Fibroblast of lung (primary cell): ENCODE measurements around the gene DHRS4L2.
"Not testable (repeated sequence)": the region's sequence is repeated elsewhere in the genome, so short reads cannot be mapped to it uniquely, and the experiment has no call there.

ENCODE experiments used
- EZH2 ChIP-seq: IDR thresholded peaks from 2 replicates; pipeline ENCODE4 v1.5.1; 2012; ENCODE audit warnings: low read length, control low read depth, mild to moderate bottlenecking; ENCODE audit errors: missing control alignments
- TF ChIP-seq, protein P1 (sequence below), 2 donors: IDR thresholded peaks in 1 of 2; conservative IDR thresholded peaks in 1 of 2; 1 replicate in 1 of 2; 2 replicates in 1 of 2; pipeline ENCODE4 v1.5.1; 2011 to 2012; ENCODE audit warnings: low read length in 2 of 2, control low read depth in 1 of 2, inconsistent platforms in 1 of 2, low read depth in 1 of 2, mild to moderate bottlenecking in 1 of 2

DNA sequence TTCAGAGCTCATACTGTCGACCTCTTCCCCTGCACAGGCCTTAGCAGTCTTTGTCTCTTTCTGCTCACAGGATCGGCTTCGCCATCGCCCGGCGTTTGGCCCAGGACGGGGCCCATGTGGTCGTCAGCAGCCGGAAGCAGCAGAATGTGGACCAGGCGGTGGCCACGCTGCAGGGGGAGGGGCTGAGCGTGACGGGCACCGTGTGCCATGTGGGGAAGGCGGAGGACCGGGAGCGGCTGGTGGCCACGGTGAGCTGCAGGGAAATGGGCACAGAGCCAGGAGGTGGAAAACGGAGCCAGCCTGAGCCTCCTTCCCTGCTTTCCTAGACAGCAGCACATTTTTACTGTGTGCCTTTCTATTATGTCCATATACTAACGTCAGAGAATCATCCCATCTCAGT lies 33.8 kb upstream of the DHRS4L2 start:
- TF ChIP-seq, protein P1, sequence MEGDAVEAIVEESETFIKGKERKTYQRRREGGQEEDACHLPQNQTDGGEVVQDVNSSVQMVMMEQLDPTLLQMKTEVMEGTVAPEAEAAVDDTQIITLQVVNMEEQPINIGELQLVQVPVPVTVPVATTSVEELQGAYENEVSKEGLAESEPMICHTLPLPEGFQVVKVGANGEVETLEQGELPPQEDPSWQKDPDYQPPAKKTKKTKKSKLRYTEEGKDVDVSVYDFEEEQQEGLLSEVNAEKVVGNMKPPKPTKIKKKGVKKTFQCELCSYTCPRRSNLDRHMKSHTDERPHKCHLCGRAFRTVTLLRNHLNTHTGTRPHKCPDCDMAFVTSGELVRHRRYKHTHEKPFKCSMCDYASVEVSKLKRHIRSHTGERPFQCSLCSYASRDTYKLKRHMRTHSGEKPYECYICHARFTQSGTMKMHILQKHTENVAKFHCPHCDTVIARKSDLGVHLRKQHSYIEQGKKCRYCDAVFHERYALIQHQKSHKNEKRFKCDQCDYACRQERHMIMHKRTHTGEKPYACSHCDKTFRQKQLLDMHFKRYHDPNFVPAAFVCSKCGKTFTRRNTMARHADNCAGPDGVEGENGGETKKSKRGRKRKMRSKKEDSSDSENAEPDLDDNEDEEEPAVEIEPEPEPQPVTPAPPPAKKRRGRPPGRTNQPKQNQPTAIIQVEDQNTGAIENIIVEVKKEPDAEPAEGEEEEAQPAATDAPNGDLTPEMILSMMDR (conservative IDR thresholded peaks at IDR 0.05 in 1 of 2, IDR thresholded peaks at IDR 0.05 in 1 of 2; ENCODE audit: low read depth in 1 of 2, low read length in 2 of 2) = not testable (repeated sequence)
- TF ChIP-seq EZH2 = not testable (repeated sequence)
